Activated CD4-positive, alpha-beta T cell treated with anti-CD3 and anti-CD28 coated beads, Interleukin-2, amount 10 ng/mL, durations not matched to agents 24 days and 14 days (primary cell): ENCODE data around the gene RNF223. TPM values are rescaled to one million over a fixed set of nuclear protein-coding genes. Genes with fewer than 3 reads are reported as not detected.
"Not testable (repeated sequence)": the region's sequence is repeated elsewhere in the genome, so short reads cannot be mapped to it uniquely, and the experiment has no call there.

Experiments used
- DNase-seq: peaks from one replicate; pipeline ENCODE4 v3.0.0; 2022
- H3K27ac Mint-ChIP-seq: one replicate; pipeline ENCODE4 v1.8.0; 2022; ENCODE audit warnings: mild to moderate bottlenecking, mixed read lengths
- H3K27me3 Mint-ChIP-seq: one replicate; pipeline ENCODE4 v1.8.0; 2022; ENCODE audit warnings: mixed read lengths
- H3K36me3 Mint-ChIP-seq: one replicate; pipeline ENCODE4 v1.8.0; 2022; ENCODE audit warnings: low read depth, mild to moderate bottlenecking, mixed read lengths
- H3K4me1 Mint-ChIP-seq: one replicate; pipeline ENCODE4 v1.8.0; 2021; ENCODE audit warnings: mixed read lengths
- H3K4me3 Mint-ChIP-seq: one replicate; pipeline ENCODE4 v1.8.0; 2022; ENCODE audit warnings: mild to moderate bottlenecking, moderate library complexity, mixed read lengths
- H3K9me3 Mint-ChIP-seq: one replicate; pipeline ENCODE4 v1.8.0; 2021; ENCODE audit warnings: mixed read lengths
- intact Hi-C: fragments of 100-400 bp; cut with micrococcal nuclease; formaldehyde crosslinking; loops from one replicate; pipeline ENCODE4 v1.15.1; 2023
- total RNA-seq: library from RNA; stranded (reverse); gene quantifications from 2 replicates; pipeline ENCODE4 v1.2.3, GENCODE V29; 2022

Gene RNF223
- total RNA-seq, 1 donor from 2014 or later: not detected

- not testable (repeated sequence) for H3K27me3 Mint-ChIP-seq, DNase-seq, H3K36me3 Mint-ChIP-seq, H3K4me3 Mint-ChIP-seq, H3K4me1 Mint-ChIP-seq, H3K9me3 Mint-ChIP-seq, H3K27ac Mint-ChIP-seq
- intact Hi-C loops: loop anchor here (5.0 to 10.0 kb wide), 2 partner anchors 174 to 261 kb away; partner anchors contain the start of gene TNFRSF18
These were observed 43.0 kb downstream of the RNF223 start for GRCh38 chr1:1030867-1031658.

DNA sequence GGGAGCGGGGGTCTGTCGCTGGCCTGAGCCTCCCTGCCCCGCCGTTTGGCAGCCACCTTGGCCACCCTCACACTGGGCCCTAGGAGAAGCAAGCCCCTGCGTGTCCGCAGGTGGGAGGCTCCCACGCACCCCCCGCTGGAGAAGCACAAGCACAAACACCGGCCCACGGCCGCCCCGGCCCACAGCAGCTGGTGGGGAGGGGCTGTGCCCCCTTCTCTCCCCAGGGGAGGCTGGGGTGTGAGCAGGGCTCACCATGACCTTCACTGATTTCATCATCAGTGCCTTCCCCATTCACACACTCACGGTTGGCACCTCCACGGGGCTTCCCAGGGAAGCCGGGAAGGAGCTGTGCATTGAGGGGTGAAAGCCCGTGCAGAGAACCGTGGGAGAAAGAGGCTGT, 46.3 kb downstream of the RNF223 start:
- no peak overlapping the region for H3K27ac Mint-ChIP-seq
- DNase-seq: no peak
- H3K36me3 Mint-ChIP-seq: no peaks in the 10 kb centered on the region
- H3K9me3 Mint-ChIP-seq: no peaks in the 10 kb centered on the region
- intact Hi-C loops: no loop called here
- H3K4me1 Mint-ChIP-seq: peaks cover 8% of the 10 kb centered on the region
- H3K27me3 Mint-ChIP-seq: peaks cover 5% of the 10 kb centered on the region
- no peak overlapping the region for H3K4me3 Mint-ChIP-seq

DNA sequence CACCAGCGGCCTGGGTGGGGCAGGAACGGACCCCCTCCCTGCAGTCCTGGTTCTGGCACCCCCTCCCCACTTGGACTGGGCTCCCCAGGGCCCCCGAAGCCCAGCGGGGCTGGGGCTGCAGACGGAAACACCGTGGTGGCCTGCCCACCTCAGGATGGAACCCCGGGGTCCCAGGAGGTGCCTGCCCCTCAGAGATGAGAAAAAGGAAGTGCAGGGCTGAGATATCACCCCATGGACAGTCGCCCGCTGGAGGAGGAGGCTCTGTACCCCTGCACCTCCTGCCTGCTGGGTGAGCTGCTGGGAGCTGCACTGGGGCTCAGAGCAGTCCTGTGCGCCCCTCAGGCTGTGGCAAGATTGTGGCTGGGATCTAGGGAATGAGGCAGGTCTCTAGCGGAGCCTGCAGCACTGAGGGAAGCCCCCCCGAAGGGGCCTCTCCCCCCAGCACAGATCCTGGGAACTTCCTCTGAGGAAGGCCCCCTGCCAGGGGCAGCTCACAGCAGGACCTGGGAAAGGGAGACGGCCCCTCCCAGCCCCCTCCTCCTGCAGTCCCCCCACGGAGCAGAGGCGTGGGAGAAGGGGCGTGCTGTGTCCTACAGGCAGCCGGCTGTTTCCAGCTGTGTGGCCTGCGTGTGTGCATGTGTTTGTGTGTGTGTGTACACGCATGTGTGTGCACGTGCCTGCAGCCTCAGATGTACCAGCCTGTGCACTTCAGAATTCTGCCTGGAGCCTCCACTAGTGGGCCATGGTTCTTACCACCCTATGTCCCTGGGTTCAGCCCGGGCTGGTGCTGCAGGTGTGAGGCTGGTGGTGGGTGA, 47.3 kb downstream of the RNF223 start:
- Mint-ChIP-seq H3K27ac (no peak overlapping the region), H3K36me3 (no peaks in the 10 kb centered on the region), H3K4me1 (peaks cover 7% of the 10 kb centered on the region), H3K27me3 (peaks cover 7% of the 10 kb centered on the region), H3K9me3 (no peaks in the 10 kb centered on the region), H3K4me3 (no peak overlapping the region)
- intact Hi-C loops: no loop called here
- no peak for DNase-seq

DNA sequence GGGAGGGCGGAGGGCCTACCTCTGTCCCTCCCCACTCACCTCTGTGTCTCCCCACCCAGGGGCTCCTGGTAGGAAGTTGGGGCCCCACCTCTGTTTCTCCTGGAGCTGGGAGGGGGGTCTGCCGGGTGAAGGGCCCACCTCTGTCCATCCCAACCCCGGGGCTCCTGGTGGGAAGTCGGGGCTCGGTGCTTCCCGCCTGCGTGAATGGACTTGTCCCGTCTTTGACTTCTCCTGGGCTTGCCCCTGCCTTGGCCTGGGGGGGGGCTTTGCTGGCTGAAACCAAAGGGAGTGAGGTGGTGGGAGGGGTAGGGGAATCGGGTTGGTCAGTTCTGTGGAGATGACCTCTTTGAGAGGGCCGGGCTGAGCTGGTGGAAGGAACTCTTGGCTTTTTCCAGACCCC, 48.4 kb downstream of the RNF223 start:
- Mint-ChIP-seq H3K27ac (no peak overlapping the region), H3K9me3 (no peaks in the 10 kb centered on the region), H3K4me3 (no peak overlapping the region), H3K4me1 (peaks cover 7% of the 10 kb centered on the region), H3K36me3 (no peaks in the 10 kb centered on the region), H3K27me3 (peaks cover 7% of the 10 kb centered on the region)
- no peak for DNase-seq
- intact Hi-C loops: no loop called here

GRCh38 chr1:1024771-1025699, 49.1 kb downstream of the RNF223 start:
- no peaks in the 10 kb centered on the region for H3K36me3 Mint-ChIP-seq
- no peak overlapping the region for H3K4me3 Mint-ChIP-seq
- no peak for DNase-seq
- H3K9me3 Mint-ChIP-seq: no peaks in the 10 kb centered on the region
- peaks cover 7% of the 10 kb centered on the region for H3K4me1 Mint-ChIP-seq
- H3K27ac Mint-ChIP-seq: no peak overlapping the region
- peaks cover 7% of the 10 kb centered on the region for H3K27me3 Mint-ChIP-seq
- intact Hi-C loops: no loop called here

DNA sequence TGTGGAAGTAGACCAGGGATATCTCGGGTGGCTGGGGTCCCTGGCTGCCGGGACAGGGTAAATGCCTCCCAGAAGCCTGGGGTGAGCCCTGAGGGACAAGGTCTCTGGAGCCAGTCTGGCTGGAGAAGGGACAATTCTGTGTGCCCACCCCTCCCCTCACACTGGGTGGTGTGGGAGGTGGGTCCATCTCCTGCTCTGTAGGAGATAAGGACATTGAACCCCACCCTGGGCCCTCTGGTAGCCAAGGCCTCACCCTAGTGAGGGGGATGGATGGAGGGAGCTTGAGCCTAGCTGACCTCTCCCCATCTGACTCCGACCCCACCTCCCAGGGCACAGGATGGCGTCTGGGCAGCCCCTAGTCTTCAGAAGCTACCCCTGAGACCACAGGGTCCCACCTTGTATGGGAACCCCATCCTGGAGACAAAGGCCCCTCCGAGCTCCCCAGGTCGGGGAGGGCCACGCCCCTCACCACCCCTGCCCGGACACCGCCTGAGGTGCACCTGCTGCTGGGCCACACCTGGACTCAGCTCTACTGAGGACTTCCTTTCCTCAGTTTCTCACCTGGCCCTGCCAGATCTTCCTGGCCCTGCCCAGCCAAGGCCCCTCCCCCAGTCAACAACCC, 49.8 kb downstream of the RNF223 start:
- no peak for DNase-seq
- intact Hi-C loops: no loop called here
- Mint-ChIP-seq H3K4me3 (no peak overlapping the region), H3K9me3 (no peaks in the 10 kb centered on the region), H3K27me3 (peaks cover 7% of the 10 kb centered on the region), H3K27ac (no peak overlapping the region), H3K4me1 (peaks cover 7% of the 10 kb centered on the region), H3K36me3 (no peaks in the 10 kb centered on the region)

DNA sequence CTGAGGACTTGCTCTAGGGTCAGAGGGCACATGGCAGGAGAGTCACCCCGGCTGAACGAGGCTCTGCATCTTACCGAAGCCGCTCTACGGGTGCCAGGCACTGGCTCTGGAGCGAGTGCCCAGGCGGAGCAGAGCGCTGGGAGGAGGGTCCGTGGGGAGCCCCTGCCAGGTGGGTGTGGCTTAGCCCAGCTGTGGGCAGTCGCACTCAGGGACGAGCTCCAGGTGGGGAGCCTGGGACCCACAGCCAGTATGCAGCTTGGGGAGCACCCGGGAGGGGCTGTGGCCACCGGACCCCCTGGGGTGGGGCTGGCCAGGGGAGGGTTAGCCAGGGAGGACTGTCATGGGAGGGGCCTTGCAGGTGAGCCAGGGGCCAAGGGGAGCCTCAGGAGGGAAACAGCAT, 50.4 kb downstream of the RNF223 start:
- Mint-ChIP-seq H3K4me3 (no peak overlapping the region), H3K36me3 (no peaks in the 10 kb centered on the region), H3K9me3 (no peaks in the 10 kb centered on the region), H3K27me3 (peaks cover 7% of the 10 kb centered on the region), H3K4me1 (peaks cover 10% of the 10 kb centered on the region), H3K27ac (no peak overlapping the region)
- DNase-seq: no peak
- intact Hi-C loops: no loop called here

- no peaks in the 10 kb centered on the region for H3K36me3 Mint-ChIP-seq
- intact Hi-C loops: no loop called here
- no peak overlapping the region for H3K4me3 Mint-ChIP-seq
- peaks cover 13% of the 10 kb centered on the region for H3K4me1 Mint-ChIP-seq
- no peaks in the 10 kb centered on the region for H3K9me3 Mint-ChIP-seq
- H3K27me3 Mint-ChIP-seq: peaks cover 7% of the 10 kb centered on the region
- H3K27ac Mint-ChIP-seq: no peak overlapping the region
- no peak for DNase-seq
These were observed 51.6 kb downstream of the RNF223 start for GRCh38 chr1:1022302-1023009.

GRCh38 chr1:1021920-1022259, 52.2 kb downstream of the RNF223 start:
- Mint-ChIP-seq H3K27ac (no peak overlapping the region), H3K36me3 (peaks cover 3% of the 10 kb centered on the region), H3K9me3 (no peaks in the 10 kb centered on the region), H3K4me1 (peaks cover 17% of the 10 kb centered on the region), H3K27me3 (peaks cover 7% of the 10 kb centered on the region), H3K4me3 (peak overlapping the region; percentile 21)
- no peak for DNase-seq
- intact Hi-C loops: no loop called here

- H3K36me3 Mint-ChIP-seq: peaks cover 3% of the 10 kb centered on the region
- H3K27me3 Mint-ChIP-seq: peaks cover 7% of the 10 kb centered on the region
- DNase-seq: no peak
- H3K4me1 Mint-ChIP-seq: peaks cover 17% of the 10 kb centered on the region
- no peaks in the 10 kb centered on the region for H3K9me3 Mint-ChIP-seq
- H3K27ac Mint-ChIP-seq: peak overlapping the region; percentile 34
- intact Hi-C loops: no loop called here
- peak overlapping the region; percentile 57 for H3K4me3 Mint-ChIP-seq
These were observed 52.8 kb downstream of the RNF223 start for GRCh38 chr1:1021010-1021919.
